Measurements from ENCODE around the gene ATP1A2. TPM values are rescaled to one million over a fixed set of nuclear protein-coding genes. Genes with fewer than 3 reads are reported as not detected.

Gene ATP1A2
- total RNA-seq, 1 experiment from 2014 or later = 23.2 TPM

DNA sequence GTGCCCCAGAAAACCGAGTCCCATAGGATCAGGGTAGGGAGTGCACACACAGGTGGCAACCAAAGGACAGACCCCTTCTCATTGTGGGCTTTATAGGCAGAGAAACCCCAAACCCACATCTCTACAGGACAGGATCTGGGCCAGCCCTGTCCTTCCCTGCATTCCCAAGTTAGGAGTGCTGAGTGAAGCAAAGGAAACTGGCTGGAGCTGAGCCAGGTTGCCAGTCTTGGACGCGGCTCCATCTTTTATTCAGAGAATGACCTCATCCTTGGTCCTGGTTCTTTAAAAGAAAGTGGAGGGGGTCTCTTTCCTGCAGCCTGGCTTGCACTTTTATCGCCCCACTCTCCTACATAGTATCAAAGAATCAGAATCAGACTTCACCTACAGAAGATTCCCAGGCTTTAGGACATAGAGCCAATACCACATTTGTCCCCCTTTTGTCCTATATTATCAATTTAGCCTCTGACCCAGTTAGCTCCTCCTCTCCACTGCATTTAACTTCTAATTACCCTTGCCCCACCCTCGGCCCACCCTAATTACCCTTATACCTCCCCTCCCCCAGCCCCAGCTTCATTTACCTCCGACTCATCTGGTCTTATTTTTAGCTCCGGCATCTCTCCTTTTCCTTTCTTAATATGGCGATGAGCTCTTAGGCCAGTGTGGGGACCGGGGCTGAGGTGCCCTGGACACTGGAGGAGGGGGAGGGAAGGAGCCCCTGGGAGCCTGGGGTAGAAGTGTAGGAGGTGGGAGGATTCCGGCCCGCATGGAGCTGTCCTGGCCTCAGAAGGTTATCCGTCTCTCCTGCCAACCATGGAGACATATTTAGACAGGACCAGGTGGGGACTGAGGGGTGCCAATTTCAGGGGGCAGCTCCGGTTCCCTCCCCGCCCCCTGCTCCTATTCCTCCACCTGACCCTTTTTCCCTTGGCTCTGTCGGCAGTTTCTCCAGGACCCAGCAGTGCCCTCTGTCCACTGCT, 74.4 kb downstream of the ATP1A2 start, which contains the start of gene CASQ1:
CASQ1 (plus strand) TSS at position 927 of the 977 bp plus-strand sequence. CDS start 177 bp downstream, outside the sequence.
- H3K9me3 Mint-ChIP-seq = no peaks in the 10 kb centered on the region
- no peaks in the 10 kb centered on the region; the same call in 1 of the 2 replicates for H3K27me3 Mint-ChIP-seq (ENCODE audit: low read depth)
- H3K27ac Mint-ChIP-seq = no peak within 1 kb of the TSS
- DNase-seq (ENCODE audit: low spot score) = no peak
- H3K36me3 Mint-ChIP-seq = no peaks in the 10 kb centered on the region
- ATAC-seq = no peak
- ChIA-PET POLR2A (interaction anchor here (1.0 to 1.3 kb wide), 3 partner anchors 21 to 29 kb away, joined by 3 to 4 read pairs (median 3); no protein-coding TSS in a partner anchor), CTCF (interaction anchor here (0.8 to 4.3 kb wide), 18 partner anchors 15 to 187 kb away, joined by 3 to 46 read pairs (median 4); partner anchors contain the start of genes DCAF8 and PEA15)
- peaks cover 19% of the 10 kb centered on the region for H3K4me1 Mint-ChIP-seq
- TF ChIP-seq NFE2L1 (CRISPR knock-in tag; IDR thresholded peaks at IDR 0.05) (no peak), ATF1 (CRISPR knock-in tag; IDR thresholded peaks at IDR 0.05) (no peak), ZNF416 (CRISPR knock-in tag; IDR thresholded peaks at IDR 0.05) (no peak), ZNF396 (CRISPR knock-in tag; IDR thresholded peaks at IDR 0.05; ENCODE audit: borderline replicate concordance) (no peak), SOX15 (CRISPR knock-in tag; IDR thresholded peaks at IDR 0.05) (no peak), FOXP1 (CRISPR knock-in tag; IDR thresholded peaks at IDR 0.05; ENCODE audit: borderline replicate concordance) (no peak), EMX1 (CRISPR knock-in tag; IDR thresholded peaks at IDR 0.05) (no peak), MXD4 (CRISPR knock-in tag; IDR thresholded peaks at IDR 0.05; ENCODE audit: borderline replicate concordance) (no peak), SMAD4 (CRISPR knock-in tag; IDR thresholded peaks at IDR 0.05) (no peak), ESRRA (CRISPR knock-in tag; IDR thresholded peaks at IDR 0.05; ENCODE audit: borderline replicate concordance) (no peak), NR1H2 (CRISPR knock-in tag; IDR thresholded peaks at IDR 0.05) (no peak), ATF3 (CRISPR knock-in tag; conservative IDR thresholded peaks at IDR 0.05) (no peak)
- TF ChIP-seq, protein P1, sequence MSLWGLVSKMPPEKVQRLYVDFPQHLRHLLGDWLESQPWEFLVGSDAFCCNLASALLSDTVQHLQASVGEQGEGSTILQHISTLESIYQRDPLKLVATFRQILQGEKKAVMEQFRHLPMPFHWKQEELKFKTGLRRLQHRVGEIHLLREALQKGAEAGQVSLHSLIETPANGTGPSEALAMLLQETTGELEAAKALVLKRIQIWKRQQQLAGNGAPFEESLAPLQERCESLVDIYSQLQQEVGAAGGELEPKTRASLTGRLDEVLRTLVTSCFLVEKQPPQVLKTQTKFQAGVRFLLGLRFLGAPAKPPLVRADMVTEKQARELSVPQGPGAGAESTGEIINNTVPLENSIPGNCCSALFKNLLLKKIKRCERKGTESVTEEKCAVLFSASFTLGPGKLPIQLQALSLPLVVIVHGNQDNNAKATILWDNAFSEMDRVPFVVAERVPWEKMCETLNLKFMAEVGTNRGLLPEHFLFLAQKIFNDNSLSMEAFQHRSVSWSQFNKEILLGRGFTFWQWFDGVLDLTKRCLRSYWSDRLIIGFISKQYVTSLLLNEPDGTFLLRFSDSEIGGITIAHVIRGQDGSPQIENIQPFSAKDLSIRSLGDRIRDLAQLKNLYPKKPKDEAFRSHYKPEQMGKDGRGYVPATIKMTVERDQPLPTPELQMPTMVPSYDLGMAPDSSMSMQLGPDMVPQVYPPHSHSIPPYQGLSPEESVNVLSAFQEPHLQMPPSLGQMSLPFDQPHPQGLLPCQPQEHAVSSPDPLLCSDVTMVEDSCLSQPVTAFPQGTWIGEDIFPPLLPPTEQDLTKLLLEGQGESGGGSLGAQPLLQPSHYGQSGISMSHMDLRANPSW (CRISPR knock-in tag; conservative IDR thresholded peaks at IDR 0.05; ENCODE audit: low read depth) = no peak
- TF ChIP-seq, protein P2, sequence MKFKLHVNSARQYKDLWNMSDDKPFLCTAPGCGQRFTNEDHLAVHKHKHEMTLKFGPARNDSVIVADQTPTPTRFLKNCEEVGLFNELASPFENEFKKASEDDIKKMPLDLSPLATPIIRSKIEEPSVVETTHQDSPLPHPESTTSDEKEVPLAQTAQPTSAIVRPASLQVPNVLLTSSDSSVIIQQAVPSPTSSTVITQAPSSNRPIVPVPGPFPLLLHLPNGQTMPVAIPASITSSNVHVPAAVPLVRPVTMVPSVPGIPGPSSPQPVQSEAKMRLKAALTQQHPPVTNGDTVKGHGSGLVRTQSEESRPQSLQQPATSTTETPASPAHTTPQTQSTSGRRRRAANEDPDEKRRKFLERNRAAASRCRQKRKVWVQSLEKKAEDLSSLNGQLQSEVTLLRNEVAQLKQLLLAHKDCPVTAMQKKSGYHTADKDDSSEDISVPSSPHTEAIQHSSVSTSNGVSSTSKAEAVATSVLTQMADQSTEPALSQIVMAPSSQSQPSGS (CRISPR knock-in tag; IDR thresholded peaks at IDR 0.05; ENCODE audit: borderline replicate concordance, low read depth) = no peak
- no peak within 1 kb of the TSS for H3K4me3 Mint-ChIP-seq

DNA sequence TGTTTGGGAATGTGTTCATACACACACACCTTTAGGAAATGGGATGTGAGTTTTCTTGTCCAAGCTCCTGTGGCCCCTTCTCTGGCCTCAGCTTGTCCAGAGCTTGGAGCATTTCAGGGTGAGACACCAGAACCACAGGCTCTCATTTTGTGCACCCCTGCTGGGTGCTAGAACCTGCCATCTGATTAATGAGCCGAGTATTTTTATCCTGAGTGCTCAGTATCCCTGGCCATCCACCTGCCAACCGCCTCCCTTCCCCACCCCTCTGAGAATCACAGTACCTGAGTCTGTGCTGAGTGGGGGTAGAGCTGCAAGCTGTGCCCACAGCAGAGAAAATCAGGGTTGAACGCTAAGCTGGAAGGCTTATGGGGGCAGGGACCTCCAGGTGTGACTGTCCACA, 76.2 kb downstream of the ATP1A2 start:
- Mint-ChIP-seq H3K27ac (no peak overlapping the region), H3K36me3 (no peaks in the 10 kb centered on the region), H3K4me1 (peaks cover 19% of the 10 kb centered on the region), H3K4me3 (no peak overlapping the region), H3K9me3 (no peaks in the 10 kb centered on the region), H3K27me3 (ENCODE audit: low read depth) (no peaks in the 10 kb centered on the region; the same call in 1 of the 2 replicates)
- CTCF ChIA-PET = interaction anchor here (0.8 to 4.3 kb wide), 9 partner anchors 13 to 107 kb away, joined by 3 to 124 read pairs (median 17); partner anchors contain the start of gene PEA15
- DNase-seq (ENCODE audit: low spot score) (no peak), ATAC-seq (no peak)
- POLR2A ChIA-PET = interaction anchor here (0.6 to 1.3 kb wide), 2 partner anchors 23 to 62 kb away, joined by 4 to 6 read pairs; no protein-coding TSS in a partner anchor
- TF ChIP-seq GRHL2 (CRISPR knock-in tag; IDR thresholded peaks at IDR 0.05; ENCODE audit: insufficient replicate concordance, severe bottlenecking) = no peak
- TF ChIP-seq, protein P3, sequence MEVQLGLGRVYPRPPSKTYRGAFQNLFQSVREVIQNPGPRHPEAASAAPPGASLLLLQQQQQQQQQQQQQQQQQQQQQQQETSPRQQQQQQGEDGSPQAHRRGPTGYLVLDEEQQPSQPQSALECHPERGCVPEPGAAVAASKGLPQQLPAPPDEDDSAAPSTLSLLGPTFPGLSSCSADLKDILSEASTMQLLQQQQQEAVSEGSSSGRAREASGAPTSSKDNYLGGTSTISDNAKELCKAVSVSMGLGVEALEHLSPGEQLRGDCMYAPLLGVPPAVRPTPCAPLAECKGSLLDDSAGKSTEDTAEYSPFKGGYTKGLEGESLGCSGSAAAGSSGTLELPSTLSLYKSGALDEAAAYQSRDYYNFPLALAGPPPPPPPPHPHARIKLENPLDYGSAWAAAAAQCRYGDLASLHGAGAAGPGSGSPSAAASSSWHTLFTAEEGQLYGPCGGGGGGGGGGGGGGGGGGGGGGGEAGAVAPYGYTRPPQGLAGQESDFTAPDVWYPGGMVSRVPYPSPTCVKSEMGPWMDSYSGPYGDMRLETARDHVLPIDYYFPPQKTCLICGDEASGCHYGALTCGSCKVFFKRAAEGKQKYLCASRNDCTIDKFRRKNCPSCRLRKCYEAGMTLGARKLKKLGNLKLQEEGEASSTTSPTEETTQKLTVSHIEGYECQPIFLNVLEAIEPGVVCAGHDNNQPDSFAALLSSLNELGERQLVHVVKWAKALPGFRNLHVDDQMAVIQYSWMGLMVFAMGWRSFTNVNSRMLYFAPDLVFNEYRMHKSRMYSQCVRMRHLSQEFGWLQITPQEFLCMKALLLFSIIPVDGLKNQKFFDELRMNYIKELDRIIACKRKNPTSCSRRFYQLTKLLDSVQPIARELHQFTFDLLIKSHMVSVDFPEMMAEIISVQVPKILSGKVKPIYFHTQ (CRISPR knock-in tag; IDR thresholded peaks at IDR 0.05) = no peak
- TF ChIP-seq IRF1 (CRISPR knock-in tag; IDR thresholded peaks at IDR 0.05) = no peak
- no peak for TF ChIP-seq TEAD4 (CRISPR knock-in tag; IDR thresholded peaks at IDR 0.05)
- no peak for TF ChIP-seq NFYB (CRISPR knock-in tag; conservative IDR thresholded peaks at IDR 0.05; ENCODE audit: low read depth)
- TF ChIP-seq, protein P4, sequence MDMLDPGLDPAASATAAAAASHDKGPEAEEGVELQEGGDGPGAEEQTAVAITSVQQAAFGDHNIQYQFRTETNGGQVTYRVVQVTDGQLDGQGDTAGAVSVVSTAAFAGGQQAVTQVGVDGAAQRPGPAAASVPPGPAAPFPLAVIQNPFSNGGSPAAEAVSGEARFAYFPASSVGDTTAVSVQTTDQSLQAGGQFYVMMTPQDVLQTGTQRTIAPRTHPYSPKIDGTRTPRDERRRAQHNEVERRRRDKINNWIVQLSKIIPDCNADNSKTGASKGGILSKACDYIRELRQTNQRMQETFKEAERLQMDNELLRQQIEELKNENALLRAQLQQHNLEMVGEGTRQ (CRISPR knock-in tag; IDR thresholded peaks at IDR 0.05) = no peak
- TF ChIP-seq ZNF232 (CRISPR knock-in tag; IDR thresholded peaks at IDR 0.05) = no peak
- no peak for TF ChIP-seq SMAD3 (CRISPR knock-in tag; IDR thresholded peaks at IDR 0.05; ENCODE audit: borderline replicate concordance)
- no peak for TF ChIP-seq ATF6 (CRISPR knock-in tag; IDR thresholded peaks at IDR 0.05)

Data from WTC11 (cell line).